ENCODE data around the gene PCAT6. TPM values are rescaled to one million over a fixed set of nuclear protein-coding genes. Genes with fewer than 3 reads are reported as not detected.

PCAT6 gene
- total RNA-seq, 2 donors from 2014 or later: 6.2 to 9.0 TPM

DNA sequence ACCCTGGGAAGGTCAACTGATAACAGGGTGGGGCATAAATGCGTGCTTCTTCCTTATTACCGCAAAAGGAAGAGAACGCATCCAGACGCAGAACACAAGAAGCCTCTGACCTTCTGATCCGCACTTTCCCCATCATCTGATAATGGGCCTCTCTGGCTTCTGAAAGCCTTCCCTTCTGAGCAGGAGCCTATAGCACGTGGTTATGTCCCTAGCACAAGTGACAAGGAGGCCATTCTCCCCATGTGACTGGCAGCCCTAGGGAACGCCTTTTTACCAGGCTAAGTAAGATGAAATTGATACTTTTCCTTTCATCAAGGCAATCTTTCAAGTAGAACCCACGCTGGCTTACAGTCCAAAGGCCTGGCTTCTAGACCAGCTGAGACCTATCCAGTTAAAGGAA is 44.0 kb downstream of the PCAT6 start:
- Histone ChIP-seq H3K4me3 (no peak overlapping the region), H3K27me3 (replicated peaks; ENCODE audit: insufficient read depth) (no peaks in the 10 kb centered on the region), H3K4me1 (replicated peaks) (no peaks in the 10 kb centered on the region), H3K9me3 (no peaks in the 10 kb centered on the region), H3K27ac (no peak overlapping the region), H3K36me3 (no peaks in the 10 kb centered on the region)
- TF ChIP-seq POLR2AphosphoS5 (IDR thresholded peaks at IDR 0.05) (no peak), POLR2A (IDR thresholded peaks at IDR 0.05) (no peak)
- TF ChIP-seq, protein P1, sequence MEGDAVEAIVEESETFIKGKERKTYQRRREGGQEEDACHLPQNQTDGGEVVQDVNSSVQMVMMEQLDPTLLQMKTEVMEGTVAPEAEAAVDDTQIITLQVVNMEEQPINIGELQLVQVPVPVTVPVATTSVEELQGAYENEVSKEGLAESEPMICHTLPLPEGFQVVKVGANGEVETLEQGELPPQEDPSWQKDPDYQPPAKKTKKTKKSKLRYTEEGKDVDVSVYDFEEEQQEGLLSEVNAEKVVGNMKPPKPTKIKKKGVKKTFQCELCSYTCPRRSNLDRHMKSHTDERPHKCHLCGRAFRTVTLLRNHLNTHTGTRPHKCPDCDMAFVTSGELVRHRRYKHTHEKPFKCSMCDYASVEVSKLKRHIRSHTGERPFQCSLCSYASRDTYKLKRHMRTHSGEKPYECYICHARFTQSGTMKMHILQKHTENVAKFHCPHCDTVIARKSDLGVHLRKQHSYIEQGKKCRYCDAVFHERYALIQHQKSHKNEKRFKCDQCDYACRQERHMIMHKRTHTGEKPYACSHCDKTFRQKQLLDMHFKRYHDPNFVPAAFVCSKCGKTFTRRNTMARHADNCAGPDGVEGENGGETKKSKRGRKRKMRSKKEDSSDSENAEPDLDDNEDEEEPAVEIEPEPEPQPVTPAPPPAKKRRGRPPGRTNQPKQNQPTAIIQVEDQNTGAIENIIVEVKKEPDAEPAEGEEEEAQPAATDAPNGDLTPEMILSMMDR (IDR thresholded peaks at IDR 0.05): no peak
- intact Hi-C loops (cut with DNase I): no loop called here
- WGBS: 92% methylated on average over 8 of the region's 8 CpGs
- no peak for DNase-seq (ENCODE audit: low spot score)

DNA sequence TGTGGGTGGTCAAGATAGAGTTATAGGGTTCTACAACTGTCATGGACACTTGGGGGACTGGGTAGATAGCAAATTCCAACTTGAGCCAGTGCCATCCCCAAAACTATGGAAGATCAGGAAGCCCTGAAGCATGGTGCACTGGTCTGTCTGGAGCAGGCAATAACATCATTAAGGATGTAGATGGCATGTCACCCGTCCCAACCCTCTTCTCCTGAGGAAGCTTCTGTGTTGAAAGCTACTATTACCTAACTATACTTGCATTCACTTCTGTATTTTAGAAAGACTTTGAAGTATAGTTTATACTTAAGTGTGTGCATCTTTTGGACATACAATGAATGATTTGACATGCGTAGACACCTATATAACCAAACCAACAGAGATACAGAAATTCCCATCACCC is 45.3 kb downstream of the PCAT6 start:
- no peaks in the 10 kb centered on the region for H3K4me1 ChIP-seq (replicated peaks)
- intact Hi-C loops (cut with DNase I): no loop called here
- no peak overlapping the region for H3K4me3 ChIP-seq
- no peak overlapping the region for H3K27ac ChIP-seq
- DNase-seq (ENCODE audit: low spot score): no peak
- no peaks in the 10 kb centered on the region for H3K36me3 ChIP-seq
- 92% methylated on average over 2 of the region's 2 CpGs for WGBS
- no peaks in the 10 kb centered on the region for H3K9me3 ChIP-seq
- no peaks in the 10 kb centered on the region for H3K27me3 ChIP-seq (replicated peaks; ENCODE audit: insufficient read depth)
- no peak for TF ChIP-seq POLR2AphosphoS5 (IDR thresholded peaks at IDR 0.05)
- no peak for TF ChIP-seq POLR2A (IDR thresholded peaks at IDR 0.05)
- TF ChIP-seq, protein P1 (IDR thresholded peaks at IDR 0.05): no peak

DNA sequence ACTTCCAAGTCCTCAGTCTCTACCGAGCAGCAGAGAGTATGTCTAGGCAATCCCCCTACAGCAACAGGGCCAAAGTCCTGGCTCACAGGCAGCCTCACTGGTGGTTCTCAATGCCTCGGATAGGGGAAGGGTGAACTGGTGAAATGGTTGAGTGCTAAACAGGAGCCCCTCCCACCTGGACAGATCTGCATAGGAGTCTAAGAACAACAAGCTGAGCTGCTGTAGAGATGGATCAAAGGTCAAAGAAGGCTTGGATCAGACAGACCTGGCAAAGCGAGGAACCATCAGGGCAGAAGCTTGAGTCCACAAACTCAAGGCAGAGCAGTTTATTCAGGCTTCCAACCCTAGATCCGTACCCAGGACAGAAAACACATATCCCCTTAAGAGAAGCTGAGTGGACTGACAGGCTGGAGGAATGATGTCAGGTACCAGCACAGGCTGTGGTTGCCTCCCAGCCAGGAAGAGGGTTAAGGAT is 46.4 kb downstream of the PCAT6 start:
- H3K4me3 ChIP-seq: no peak overlapping the region
- no peaks in the 10 kb centered on the region for H3K9me3 ChIP-seq
- H3K27me3 ChIP-seq (replicated peaks; ENCODE audit: insufficient read depth): no peaks in the 10 kb centered on the region
- H3K27ac ChIP-seq: no peak overlapping the region
- WGBS: 73% methylated on average over 4 of the region's 4 CpGs
- no peak for TF ChIP-seq POLR2A (IDR thresholded peaks at IDR 0.05)
- no peak for TF ChIP-seq POLR2AphosphoS5 (IDR thresholded peaks at IDR 0.05)
- TF ChIP-seq, protein P1 (IDR thresholded peaks at IDR 0.05): no peak
- H3K36me3 ChIP-seq: no peaks in the 10 kb centered on the region
- intact Hi-C loops (cut with DNase I): no loop called here
- no peak for DNase-seq (ENCODE audit: low spot score)
- H3K4me1 ChIP-seq (replicated peaks): peaks cover 4% of the 10 kb centered on the region

DNA sequence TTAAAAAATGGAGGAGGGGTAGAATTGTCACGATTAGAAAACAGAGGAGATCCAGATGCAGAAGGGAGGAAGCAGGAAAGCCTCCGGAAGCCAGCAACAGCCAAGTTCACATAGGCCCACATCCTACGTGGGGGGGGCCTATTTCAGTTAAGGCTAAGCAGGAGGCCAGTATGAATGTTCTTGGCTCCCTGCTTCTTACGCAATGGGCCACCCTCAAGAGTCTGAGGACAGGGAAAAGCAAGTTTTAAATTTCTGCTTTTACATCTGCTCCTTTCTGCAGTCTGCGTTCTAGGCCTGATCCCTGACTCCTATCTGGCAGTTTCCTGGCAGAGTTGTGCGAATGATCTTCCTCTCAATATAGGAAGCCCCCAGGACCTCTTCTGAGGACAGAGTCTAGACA is 47.6 kb downstream of the PCAT6 start:
- H3K4me1 ChIP-seq (replicated peaks): peaks cover 4% of the 10 kb centered on the region
- H3K4me3 ChIP-seq: no peak overlapping the region
- H3K9me3 ChIP-seq: no peaks in the 10 kb centered on the region
- no peak for DNase-seq (ENCODE audit: low spot score)
- H3K36me3 ChIP-seq: no peaks in the 10 kb centered on the region
- 77% methylated on average over 6 of the region's 6 CpGs for WGBS
- TF ChIP-seq, protein P1 (IDR thresholded peaks at IDR 0.05): no peak
- TF ChIP-seq POLR2AphosphoS5 (IDR thresholded peaks at IDR 0.05) (no peak), POLR2A (IDR thresholded peaks at IDR 0.05) (no peak)
- no peaks in the 10 kb centered on the region for H3K27me3 ChIP-seq (replicated peaks; ENCODE audit: insufficient read depth)
- intact Hi-C loops (cut with DNase I): no loop called here
- no peak overlapping the region for H3K27ac ChIP-seq

DNA sequence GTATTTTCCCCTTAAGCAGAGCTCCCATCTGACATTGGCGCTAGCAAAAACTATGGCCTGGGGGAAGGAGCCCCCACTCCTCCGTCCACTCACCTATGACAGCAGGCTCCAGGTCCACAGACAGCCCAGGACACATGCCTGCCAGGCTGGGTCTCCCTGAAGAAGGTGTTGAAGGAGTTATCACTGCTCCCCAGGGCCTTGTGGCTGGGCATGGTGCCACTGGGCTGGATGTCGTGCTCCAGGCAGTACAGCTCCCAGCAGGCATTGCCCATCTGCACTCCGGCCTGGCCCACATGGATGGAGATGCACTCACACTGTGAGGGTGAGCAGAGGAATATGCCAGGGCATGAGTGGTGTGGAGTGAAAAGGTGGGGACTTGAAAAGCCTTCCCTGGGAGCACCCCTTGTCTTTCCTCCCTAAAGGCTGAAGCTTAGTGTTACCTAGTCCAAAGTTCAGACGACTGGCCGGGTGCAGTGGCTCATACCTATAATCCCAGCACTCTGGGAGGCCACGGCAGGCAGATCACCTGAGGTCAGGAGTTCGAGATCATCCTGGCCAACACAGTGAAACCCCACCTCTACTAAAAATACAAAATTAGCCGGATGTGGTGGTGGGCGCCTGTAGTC is 48.1 kb downstream of the PCAT6 start:
- Histone ChIP-seq H3K27me3 (replicated peaks; ENCODE audit: insufficient read depth) (no peaks in the 10 kb centered on the region), H3K9me3 (no peaks in the 10 kb centered on the region), H3K36me3 (no peaks in the 10 kb centered on the region), H3K27ac (peak overlapping the region in 1 of 2 donors; percentile 8), H3K4me1 (replicated peaks) (peaks cover 4% of the 10 kb centered on the region), H3K4me3 (no peak overlapping the region)
- TF ChIP-seq, protein P1 (IDR thresholded peaks at IDR 0.05): no peak
- TF ChIP-seq POLR2AphosphoS5 (IDR thresholded peaks at IDR 0.05): no peak
- TF ChIP-seq POLR2A (IDR thresholded peaks at IDR 0.05): no peak
- intact Hi-C loops (cut with DNase I): no loop called here
- DNase-seq (ENCODE audit: low spot score): no peak
- 84% methylated on average over 10 of the region's 10 CpGs for WGBS

Measured in prostate gland (tissue), 2 donors.